AG08395 (cell line): ENCODE data around the gene LILRA2.
"Not testable (repeated sequence)": the region's sequence is repeated elsewhere in the genome, so short reads cannot be mapped to it uniquely, and the experiment has no call there.

ENCODE experiments used
- DNase-seq: peaks from one replicate; pipeline ENCODE4 v3.0.0; 2012; ENCODE audit warnings: mixed read lengths, low spot score

LILRA2 gene

DNA sequence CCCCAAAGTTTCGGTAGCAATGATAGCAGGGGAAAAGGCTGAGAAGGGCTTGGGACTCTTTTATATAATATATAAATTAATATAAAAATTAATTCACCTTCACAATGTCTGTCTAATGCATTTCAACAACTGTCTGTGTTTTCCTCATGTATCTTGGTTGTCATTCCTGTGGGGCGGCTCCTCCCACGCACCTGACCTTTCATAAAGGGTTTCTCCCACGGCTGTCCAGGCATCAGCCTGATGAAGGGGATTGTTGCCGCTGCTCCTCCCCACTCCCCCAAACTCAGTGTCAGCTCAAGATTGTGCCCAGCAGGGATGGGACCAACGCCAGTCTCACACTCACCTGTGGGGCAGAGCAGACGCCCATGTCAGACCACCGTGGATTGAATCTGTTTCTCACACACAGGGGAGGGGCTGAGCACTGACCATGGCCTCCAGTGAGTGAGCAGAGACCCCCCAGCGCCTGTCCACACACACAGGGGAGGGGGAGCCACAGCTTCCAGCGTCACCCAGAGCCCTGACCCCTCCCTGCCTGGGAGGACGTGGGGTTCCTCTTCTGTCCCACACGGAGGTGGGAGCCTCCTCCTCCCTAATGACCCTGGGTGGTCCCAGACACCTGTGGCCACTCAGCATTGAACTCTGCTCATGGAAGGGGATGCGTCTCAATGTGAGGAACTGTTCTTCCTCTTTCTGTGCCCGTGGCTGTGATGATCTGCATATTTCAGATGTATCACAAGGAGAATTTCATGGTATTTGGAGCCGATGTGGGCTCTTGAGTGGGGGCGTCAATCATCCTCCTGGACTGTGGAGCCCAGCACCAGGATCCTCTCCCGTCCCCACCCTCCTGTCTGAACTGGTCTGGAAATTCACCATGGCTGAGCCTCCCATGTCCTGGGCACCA lies 1.6 kb upstream of the LILRA2 start:
- DNase-seq = not testable (repeated sequence)

DNA sequence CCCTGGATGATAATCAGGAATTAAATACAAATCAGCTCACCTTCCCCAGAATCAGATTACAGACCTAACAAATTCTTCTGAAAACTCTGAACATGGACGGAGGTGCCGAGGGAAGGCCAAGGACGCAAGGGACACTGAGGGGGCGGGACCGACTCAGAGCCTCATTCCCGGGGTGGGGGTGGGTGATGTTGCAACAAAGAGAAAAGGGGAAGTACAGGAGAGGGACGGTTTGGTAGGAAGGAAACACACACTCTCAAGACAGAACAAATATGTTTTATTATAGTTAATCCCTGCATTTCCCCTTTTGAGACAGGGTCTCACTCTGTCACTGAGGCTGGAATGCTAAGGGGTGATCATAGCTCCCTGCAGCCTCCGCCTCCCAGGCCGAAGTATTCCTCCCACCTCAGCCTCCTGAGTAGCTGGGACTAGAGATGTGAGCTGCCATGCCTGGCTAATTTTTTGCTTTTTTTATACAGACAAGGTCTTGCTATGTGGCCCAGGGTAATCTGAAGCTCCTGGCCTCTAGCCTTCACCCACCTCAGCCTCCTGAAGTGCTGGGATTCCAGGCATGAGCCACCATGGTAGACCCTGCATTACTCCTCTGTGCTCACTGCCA lies 786 bp upstream of the LILRA2 start:
- no peak for DNase-seq

DNA sequence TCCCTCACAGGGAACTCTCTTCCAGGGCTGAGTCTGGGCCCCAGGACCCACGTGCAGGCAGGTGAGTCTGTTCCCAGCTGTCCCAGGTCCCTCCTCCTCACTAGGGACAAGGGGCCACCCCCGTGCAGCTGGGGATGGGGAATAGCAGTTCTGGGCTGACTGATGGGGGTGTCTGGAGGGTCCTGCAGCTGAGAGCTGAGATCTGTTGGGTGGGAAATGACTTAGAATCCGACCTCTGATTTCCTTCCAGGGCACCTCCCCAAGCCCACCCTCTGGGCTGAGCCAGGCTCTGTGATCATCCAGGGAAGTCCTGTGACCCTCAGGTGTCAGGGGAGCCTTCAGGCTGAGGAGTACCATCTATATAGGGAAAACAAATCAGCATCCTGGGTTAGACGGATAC lies 461 bp downstream of the LILRA2 start:
- no peak for DNase-seq

DNA sequence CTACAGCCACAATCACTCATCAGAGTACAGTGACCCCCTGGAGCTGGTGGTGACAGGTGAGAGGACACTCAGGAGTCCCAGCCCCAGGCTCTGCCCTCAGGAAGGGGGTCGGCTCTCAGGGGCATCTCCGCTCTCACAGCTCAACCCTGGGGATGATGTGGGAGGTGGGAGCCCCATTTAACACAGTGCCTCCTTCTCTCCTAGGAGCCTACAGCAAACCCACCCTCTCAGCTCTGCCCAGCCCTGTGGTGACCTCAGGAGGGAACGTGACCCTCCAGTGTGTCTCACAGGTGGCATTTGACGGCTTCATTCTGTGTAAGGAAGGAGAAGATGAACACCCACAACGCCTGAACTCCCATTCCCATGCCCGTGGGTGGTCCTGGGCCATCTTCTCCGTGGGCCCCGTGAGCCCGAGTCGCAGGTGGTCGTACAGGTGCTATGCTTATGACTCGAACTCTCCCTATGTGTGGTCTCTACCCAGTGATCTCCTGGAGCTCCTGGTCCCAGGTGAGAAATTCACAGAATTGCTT lies 1.0 kb downstream of the LILRA2 start:
- DNase-seq = no peak

DNA sequence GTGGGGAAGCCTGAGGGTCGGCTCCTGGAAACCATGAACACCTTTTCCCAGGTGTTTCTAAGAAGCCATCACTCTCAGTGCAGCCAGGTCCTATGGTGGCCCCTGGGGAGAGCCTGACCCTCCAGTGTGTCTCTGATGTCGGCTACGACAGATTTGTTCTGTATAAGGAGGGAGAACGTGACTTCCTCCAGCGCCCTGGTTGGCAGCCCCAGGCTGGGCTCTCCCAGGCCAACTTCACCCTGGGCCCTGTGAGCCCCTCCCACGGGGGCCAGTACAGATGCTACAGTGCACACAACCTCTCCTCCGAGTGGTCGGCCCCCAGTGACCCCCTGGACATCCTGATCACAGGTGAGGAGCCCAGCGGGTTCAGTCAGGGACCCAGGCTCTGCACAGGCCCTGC lies 1.6 kb downstream of the LILRA2 start:
- DNase-seq = not testable (repeated sequence)

DNA sequence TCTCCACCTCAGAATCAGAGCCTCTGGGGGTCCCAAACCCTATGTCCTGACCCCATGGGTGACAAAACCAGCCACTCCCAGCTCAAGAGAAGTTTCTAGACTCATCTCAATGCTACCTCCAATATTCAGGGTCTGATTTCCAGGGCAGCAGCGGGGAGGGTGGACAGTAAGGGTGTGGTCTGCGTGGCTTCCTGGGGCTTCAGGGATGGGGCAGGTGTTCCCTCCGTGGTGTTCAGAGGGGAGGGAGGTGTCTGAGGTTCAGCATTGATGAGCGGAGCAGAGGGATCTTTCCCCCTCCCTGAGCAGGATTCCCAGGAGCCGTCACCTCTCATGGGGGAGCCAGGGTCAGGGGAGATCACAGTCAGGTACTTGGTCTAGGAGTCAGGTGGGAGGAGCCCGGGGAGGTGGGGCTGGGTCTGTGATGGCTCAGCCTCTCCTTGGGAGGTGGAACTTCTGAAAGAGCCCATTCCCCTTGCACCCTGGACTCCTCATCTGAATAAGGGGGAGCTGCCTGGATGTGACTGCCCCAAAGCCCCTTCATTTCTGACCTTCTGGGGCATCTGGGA lies 2.9 kb downstream of the LILRA2 start:
- DNase-seq = no peak

DNA sequence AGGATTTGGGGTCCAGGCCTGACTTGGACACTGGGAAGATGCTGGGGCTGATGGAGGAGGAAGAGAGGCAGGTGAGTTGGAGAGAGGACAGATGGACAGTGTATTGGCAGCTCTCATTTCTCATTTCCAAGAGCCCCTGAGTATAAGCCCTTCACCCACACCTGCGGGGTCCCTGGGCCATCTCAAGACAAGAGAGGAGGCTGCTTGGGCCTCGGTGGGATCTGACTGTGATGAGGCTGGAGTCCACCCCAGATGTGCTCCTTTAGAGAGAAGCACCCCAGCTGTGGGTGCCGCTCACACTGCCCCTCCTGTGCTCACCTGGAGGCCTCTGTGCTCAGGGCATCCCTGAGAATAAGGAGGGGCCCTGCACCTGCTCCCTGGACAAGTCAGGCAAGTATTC lies 3.7 kb downstream of the LILRA2 start:
- no peak for DNase-seq

DNA sequence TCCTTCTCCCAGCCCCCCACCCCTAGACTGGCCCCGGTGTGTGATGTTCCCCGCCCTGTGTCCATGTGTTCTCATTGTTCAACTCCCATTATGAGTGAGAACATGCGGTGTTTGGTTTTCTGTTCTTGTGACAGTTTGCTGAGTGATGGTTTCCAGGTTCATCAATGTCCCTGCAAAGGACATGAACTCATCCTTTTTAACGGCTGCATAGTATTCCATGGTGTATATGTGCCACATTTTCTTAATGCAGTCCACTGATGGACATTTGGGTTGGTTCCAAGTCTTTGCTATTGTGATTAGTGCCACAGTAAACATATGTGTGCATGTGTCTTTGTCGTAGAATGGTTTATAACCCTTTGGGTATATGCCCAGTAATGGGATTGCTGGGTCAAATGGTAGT lies 4.7 kb downstream of the LILRA2 start:
- DNase-seq = not testable (repeated sequence)

DNA sequence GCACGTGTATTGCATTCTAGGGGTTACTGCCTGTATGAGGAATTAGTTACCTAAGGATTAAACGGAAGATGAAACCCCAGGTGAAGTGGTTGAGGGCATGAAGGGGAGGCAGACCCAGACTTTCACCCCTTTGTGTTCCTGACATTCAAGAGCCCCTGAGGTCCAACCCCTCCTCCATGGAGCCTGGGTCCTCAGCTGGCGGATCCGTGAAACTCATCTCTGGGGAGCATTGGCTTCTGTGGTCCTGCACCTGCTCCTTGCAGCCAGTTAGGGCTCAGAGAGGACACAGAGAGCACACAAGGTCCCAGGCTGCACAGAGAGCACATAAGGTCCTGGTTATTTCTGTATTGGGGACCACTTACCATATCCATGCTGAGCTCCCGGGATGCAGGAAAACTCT lies 12.8 kb downstream of the LILRA2 start:
- DNase-seq = no peak

DNA sequence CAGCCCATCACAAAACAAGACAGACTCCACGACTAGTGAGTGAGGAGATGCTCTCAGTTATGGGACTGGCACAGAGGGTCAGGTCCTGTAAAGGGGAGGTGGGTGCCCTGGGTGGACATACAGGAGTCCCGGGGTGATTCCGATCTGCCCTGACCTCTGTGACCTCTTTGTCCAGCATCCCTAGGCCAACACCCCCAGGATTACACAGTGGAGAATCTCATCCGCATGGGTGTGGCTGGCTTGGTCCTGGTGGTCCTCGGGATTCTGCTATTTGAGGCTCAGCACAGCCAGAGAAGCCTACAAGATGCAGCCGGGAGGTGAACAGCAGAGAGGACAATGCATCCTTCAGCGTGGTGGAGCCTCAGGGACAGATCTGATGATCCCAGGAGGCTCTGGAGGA lies 13.4 kb downstream of the LILRA2 start:
- no peak for DNase-seq

DNA sequence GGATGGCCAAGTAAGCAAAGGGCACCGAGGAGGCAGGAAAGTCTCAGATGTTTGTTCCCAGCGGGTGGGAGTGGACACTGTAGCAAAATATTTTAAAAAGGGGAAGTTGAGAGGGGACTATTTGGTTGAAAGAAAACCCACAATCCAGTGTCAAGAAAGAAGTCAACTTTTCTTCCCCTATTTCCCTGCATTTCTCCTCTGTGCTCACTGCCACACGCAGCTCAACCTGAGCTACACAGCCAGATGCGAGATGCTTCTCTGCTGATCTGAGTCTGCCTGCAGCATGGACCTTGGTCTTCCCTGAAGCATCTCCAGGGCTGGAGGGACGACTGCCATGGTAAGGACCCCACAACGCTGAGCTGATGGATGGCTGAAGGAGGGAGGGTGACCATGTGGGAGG lies 19.9 kb downstream of the LILRA2 start, which contains the start of gene LILRA1:
Gene LILRA1 (plus strand): TSS at position 188 of the 400 bp plus-strand sequence. CDS start 613 bp downstream, outside the sequence.
- not testable (repeated sequence) for DNase-seq

DNA sequence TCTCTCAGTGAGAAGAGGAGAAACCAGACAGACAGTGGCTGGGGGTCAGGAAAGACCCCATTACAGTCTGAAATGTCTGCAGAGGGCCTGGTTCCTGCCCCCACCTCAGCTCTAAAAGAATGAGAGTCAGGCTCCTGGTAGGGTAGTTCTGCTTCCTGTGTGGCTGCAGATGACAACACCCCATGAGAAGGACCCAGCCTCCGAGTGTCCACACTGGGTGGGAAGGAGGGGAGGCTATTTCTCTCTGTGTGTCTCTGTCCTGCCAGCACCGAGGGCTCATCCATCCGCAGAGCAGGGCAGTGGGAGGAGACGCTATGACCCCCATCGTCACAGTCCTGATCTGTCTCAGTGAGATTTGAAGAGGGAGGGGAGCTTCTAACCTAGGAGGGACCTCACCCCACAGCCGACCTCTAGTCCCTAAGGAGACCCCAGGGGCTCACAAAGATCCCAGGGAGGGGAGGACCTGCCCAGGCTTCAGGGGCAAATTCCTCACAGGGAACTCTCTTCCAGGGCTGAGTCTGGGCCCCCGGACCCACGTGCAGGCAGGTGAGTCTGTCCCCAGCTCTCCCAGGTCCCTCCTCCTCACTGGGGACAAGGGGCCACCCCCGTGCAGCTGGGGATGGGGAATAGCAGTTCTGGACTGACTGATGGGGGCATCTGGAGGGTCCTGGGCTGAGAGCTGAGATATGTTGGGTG lies 20.5 kb downstream of the LILRA2 start:
- DNase-seq = not testable (repeated sequence)

DNA sequence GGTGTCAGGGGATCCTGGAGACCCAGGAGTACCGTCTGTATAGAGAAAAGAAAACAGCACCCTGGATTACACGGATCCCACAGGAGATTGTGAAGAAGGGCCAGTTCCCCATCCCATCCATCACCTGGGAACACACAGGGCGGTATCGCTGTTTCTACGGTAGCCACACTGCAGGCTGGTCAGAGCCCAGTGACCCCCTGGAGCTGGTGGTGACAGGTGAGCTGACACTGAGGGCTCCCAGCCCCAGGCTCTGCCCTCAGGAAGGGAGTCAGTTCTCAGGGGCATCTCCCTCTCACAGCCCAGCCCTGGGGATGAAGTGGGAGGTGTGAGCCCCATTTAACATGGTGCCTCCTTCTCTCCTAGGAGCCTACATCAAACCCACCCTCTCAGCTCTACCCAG lies 21.1 kb downstream of the LILRA2 start:
- no peak for DNase-seq

DNA sequence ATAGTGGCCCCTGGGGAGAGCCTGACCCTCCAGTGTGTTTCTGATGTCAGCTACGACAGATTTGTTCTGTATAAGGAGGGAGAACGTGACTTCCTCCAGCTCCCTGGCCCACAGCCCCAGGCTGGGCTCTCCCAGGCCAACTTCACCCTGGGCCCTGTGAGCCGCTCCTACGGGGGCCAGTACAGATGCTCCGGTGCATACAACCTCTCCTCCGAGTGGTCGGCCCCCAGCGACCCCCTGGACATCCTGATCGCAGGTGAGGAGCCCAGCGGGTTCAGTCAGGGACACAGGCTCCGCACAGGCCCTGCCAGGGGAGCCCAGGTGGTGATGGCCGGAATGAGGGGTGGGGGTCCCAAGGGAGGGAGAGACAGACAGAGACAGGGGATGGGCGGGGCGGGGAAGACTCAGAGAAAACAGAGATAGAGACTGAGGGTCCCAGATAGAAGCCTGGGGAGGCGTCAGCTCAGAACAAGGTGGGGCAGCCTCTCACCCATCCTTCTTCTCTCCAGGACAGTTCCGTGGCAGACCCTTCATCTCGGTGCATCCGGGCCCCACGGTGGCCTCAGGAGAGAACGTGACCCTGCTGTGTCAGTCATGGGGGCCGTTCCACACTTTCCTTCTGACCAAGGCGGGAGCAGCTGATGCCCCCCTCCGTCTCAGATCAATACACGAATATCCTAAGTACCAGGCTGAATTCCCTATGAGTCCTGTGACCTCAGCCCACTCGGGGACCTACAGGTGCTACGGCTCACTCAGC lies 22.3 kb downstream of the LILRA2 start:
- not testable (repeated sequence) for DNase-seq

DNA sequence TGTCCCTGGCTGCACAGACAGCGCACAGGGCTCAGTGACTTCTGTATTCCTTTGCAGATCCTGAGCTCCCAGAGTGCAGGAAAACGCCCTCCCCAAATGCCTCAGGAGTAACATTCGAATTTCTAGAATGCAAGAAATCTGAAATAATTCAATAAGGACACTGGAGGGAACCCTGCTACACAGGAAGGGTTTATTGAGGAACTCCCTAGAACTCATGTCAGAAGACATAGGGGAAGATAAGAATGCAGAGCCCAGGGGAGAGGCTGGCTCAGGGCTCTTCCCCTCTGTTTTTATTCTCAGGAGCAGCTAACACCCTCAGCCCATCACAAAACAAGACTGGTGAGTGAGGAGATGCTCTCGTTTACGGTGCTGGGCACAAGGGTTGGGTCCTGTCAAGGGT lies 26.6 kb downstream of the LILRA2 start:
- no peak for DNase-seq

DNA sequence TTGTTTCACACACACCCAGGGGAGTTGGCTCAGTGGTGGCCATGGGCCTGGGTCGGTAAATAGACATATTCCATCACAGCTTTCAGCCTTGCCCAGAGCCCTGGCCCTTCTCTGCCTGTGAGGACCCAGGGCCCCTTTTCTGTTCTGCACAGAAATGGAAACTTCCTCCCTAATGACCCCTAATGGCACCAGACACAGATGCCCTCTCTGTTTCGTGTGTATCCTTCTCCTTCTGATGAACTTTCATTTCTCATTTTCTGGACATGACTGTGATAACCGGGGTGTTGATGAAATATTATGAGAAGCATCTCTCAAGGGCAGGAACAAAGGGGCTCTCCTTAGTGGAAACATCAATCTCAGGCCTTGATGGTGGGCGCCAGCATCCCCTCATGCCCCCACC lies 32.6 kb downstream of the LILRA2 start:
- DNase-seq = no peak

DNA sequence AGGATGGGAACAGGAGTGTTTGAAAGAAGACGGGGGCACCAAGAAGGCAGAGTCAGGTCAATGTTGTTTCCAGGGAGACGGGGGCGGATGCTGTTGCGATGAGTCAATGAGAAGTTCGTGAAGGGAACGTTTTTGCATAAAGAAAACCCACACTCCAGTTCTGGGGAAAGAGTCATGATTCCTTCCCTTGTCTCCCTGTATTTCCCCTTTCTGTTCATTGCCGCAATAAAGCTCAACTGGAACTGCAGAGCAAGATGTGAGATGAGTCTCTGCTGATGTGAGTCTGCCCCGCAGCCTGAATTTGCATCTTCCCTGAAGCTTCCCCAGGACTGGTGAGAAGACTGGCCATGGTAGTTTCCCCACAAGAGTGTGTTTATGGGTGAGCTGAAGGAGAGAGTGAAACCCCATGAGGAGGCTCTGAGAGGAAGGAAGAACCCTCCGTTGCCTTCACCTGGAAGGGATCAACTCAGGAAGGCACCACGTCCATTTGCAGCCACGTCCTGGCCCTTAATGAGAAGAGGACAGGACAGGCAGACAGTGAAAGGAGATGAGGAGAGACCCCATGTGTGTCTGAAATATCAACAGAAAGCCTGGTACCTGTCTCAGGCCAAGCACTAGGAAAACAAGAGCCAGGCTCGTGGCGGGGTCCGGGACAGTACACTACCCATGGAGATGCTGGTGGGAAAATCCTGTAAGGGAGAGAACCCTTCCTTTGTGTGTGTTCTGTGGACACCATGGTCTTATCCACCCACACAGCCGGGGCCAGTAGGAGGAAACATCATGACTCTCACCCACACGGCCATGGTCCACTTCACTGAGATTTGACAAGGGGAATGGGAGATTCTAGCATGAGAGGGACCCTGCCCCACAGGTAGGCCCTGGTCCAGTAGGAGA lies 33.5 kb downstream of the LILRA2 start:
- DNase-seq = no peak

DNA sequence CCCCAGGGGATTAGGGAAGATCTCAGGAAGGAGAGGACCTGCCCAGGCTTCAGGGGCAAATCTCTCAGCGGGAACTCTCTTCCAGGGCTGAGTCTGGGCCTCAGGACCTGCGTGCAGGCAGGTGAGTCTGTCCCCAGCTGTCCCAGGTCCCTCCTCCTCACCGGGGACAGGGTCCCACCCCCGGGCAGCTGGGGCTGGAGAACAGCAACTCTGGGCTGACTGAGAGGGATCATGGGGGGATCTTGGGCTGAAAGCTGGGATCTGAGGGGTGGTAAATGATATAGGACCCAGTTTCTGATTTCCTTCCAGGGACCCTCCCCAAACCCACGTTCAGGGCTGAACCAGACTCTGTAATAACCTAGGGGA lies 34.2 kb downstream of the LILRA2 start:
- DNase-seq = no peak

DNA sequence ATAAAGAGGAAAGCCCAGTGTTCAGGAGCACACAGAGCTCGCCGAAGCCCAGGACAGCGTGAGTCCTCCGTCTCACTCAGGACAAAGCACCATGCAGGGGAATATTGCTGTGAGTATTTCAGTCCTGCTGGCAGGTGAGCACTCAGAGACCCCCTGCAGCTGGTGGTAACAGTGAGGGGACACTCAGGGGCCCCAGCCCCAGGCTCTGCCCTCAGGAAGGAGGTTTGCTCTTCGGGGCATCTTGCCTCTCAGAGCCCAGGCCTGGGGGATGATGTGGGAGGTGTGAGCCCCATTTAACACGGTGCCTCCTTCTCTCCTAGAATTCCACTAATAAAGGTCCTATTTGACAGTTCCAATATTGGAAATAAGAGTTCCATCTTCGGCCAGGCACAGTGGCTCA lies 34.6 kb downstream of the LILRA2 start:
- no peak for DNase-seq

DNA sequence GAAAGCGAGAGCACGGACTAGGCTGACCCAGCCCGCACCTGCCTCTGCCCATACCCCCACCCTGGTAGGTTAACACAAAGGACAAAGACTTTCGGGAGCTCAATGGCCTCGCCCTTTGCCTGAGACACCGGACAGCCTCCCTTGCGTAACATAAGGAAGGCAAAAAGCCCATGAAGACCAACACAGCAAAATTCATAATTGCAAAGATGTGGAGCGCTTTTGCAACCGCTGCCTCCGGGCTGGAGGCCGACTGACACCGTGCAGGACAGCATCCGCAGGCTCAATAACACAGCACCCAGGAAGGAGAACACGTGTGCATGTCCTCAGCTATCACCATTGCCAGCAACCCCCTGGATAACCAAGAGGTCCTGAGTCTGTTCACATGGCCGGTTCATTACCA lies 35.2 kb downstream of the LILRA2 start:
- no peak for DNase-seq
